ENCODE results near the gene KDM6A.
A peak's percentile ranks its signal among the peaks of the same experiment; 100 is the strongest.
"Not testable (repeated sequence)": the region's sequence is repeated elsewhere in the genome, so short reads cannot be mapped to it uniquely, and the experiment has no call there.

The KDM6A gene

GRCh38 chrX:44890247-44890646 lies 17.3 kb downstream of the KDM6A start:
- DNase-seq: no peak

GRCh38 chrX:44890687-44891086 lies 17.7 kb downstream of the KDM6A start:
- not testable (repeated sequence) for DNase-seq

- no peak for DNase-seq
These were observed 18.7 kb downstream of the KDM6A start for GRCh38 chrX:44891642-44892041.

GRCh38 chrX:44896876-44897186 lies 23.8 kb downstream of the KDM6A start:
- no peak for DNase-seq

- DNase-seq: no peak
These were observed 24.6 kb downstream of the KDM6A start for GRCh38 chrX:44897539-44897938.

- DNase-seq: peak in 1 of 2 donors; percentile 24
These were observed 25.6 kb downstream of the KDM6A start for GRCh38 chrX:44898411-44899221.

GRCh38 chrX:44899946-44900345 lies 27.0 kb downstream of the KDM6A start:
- no peak for DNase-seq

GRCh38 chrX:44903107-44903506 lies 30.1 kb downstream of the KDM6A start:
- no peak for DNase-seq

GRCh38 chrX:44903830-44904530 lies 31.0 kb downstream of the KDM6A start:
- no peak for DNase-seq

- DNase-seq: no peak
These were observed 31.6 kb downstream of the KDM6A start for GRCh38 chrX:44904542-44905115.

GRCh38 chrX:44906041-44906440 lies 33.1 kb downstream of the KDM6A start:
- DNase-seq: no peak

GRCh38 chrX:44906542-44906941 lies 33.6 kb downstream of the KDM6A start:
- DNase-seq: no peak

- DNase-seq: no peak
These were observed 35.2 kb downstream of the KDM6A start for GRCh38 chrX:44908153-44908552.

- DNase-seq: no peak
These were observed 35.8 kb downstream of the KDM6A start for GRCh38 chrX:44908827-44909226.

GRCh38 chrX:44910508-44910907 lies 37.5 kb downstream of the KDM6A start:
- not testable (repeated sequence) for DNase-seq

GRCh38 chrX:44911074-44911600 lies 38.1 kb downstream of the KDM6A start:
- not testable (repeated sequence) for DNase-seq

- no peak for DNase-seq
These were observed 40.9 kb downstream of the KDM6A start for GRCh38 chrX:44913656-44914531.

GRCh38 chrX:44914532-44915198 lies 41.7 kb downstream of the KDM6A start:
- no peak for DNase-seq

- no peak for DNase-seq
These were observed 42.4 kb downstream of the KDM6A start for GRCh38 chrX:44915361-44915868.

- DNase-seq: no peak
These were observed 45.7 kb downstream of the KDM6A start for GRCh38 chrX:44918722-44919121.

GRCh38 chrX:44922980-44923379 lies 50.0 kb downstream of the KDM6A start:
- no peak for DNase-seq

GRCh38 chrX:44927398-44927797 lies 54.4 kb downstream of the KDM6A start:
- DNase-seq: no peak

Measured in CD4-positive, alpha-beta T cell treated with Interferon alpha-2 for 1 hour (primary cell).